Measurements from ENCODE around the gene SLC4A1. TPM values are rescaled to one million over a fixed set of nuclear protein-coding genes. Genes with fewer than 3 reads are reported as not detected.

Gene SLC4A1
- total RNA-seq, 1 experiment from 2014 or later: not detected

- H3K27ac ChIP-seq (ENCODE audit: low read length): no peak overlapping the region
- no peaks in the 10 kb centered on the region for H3K79me2 ChIP-seq (ENCODE audit: low read length)
- ChIA-PET POLR2A (ENCODE audit: unreplicated experiment) (no interaction called here), CTCF (no interaction called here)
- H3K9me3 ChIP-seq (ENCODE audit: low read length): no peaks in the 10 kb centered on the region
- H3K27me3 ChIP-seq (ENCODE audit: low read length): no peaks in the 10 kb centered on the region
- H3K4me2 ChIP-seq (ENCODE audit: low read length): no peak overlapping the region
- intact Hi-C loops (cut with micrococcal nuclease): no loop called here
- H3K9ac ChIP-seq (ENCODE audit: low read length): no peak overlapping the region
- no peaks in the 10 kb centered on the region for H3F3A ChIP-seq (ENCODE audit: low read length, unreplicated experiment)
- no peak overlapping the region for H3K4me3 ChIP-seq (ENCODE audit: low read length)
- no peaks in the 10 kb centered on the region for H4K20me1 ChIP-seq (ENCODE audit: low read length)
- H3K4me1 ChIP-seq (ENCODE audit: insufficient read depth, low read length): no peaks in the 10 kb centered on the region
- H3K36me3 ChIP-seq (ENCODE audit: low read depth, low read length): no peaks in the 10 kb centered on the region
- H2AFZ ChIP-seq (ENCODE audit: low read length): no peak overlapping the region
- no TSS peak for BruUV-seq (replicated peaks)
- DNase-seq: no peak
- ATAC-seq: no peak
- TF ChIP-seq EZH2phosphoT487 (IDR thresholded peaks at IDR 0.05; ENCODE audit: borderline replicate concordance, low read length) (no peak), EZH2 (IDR thresholded peaks at IDR 0.05; ENCODE audit: low read length, unreplicated experiment) (no peak), CTCF (conservative IDR thresholded peaks at IDR 0.05; ENCODE audit: low read depth, low read length) (no peak)
- no peaks in the 10 kb centered on the region for H3K9me2 ChIP-seq (replicated peaks; ENCODE audit: low read length)
Observed at GRCh38 chr17:44256671-44257070, 11.3 kb downstream of the SLC4A1 start.

- Histone ChIP-seq H3K4me2 (ENCODE audit: low read length) (no peak overlapping the region), H3K36me3 (ENCODE audit: low read depth, low read length) (no peaks in the 10 kb centered on the region), H3K9me3 (ENCODE audit: low read length) (no peaks in the 10 kb centered on the region), H4K20me1 (ENCODE audit: low read length) (no peaks in the 10 kb centered on the region), H3K4me1 (ENCODE audit: insufficient read depth, low read length) (no peaks in the 10 kb centered on the region), H2AFZ (ENCODE audit: low read length) (no peak overlapping the region), H3K27me3 (ENCODE audit: low read length) (no peaks in the 10 kb centered on the region), H3K79me2 (ENCODE audit: low read length) (no peaks in the 10 kb centered on the region), H3K4me3 (ENCODE audit: low read length) (no peak overlapping the region), H3K9ac (ENCODE audit: low read length) (no peak overlapping the region), H3F3A (ENCODE audit: low read length, unreplicated experiment) (no peaks in the 10 kb centered on the region), H3K27ac (ENCODE audit: low read length) (no peak overlapping the region), H3K9me2 (replicated peaks; ENCODE audit: low read length) (no peaks in the 10 kb centered on the region)
- DNase-seq: no peak
- no TSS peak for BruUV-seq (replicated peaks)
- CTCF ChIA-PET: no interaction called here
- intact Hi-C loops (cut with micrococcal nuclease): no loop called here
- TF ChIP-seq EZH2phosphoT487 (IDR thresholded peaks at IDR 0.05; ENCODE audit: borderline replicate concordance, low read length) (no peak), EZH2 (IDR thresholded peaks at IDR 0.05; ENCODE audit: low read length, unreplicated experiment) (no peak), CTCF (conservative IDR thresholded peaks at IDR 0.05; ENCODE audit: low read depth, low read length) (no peak)
- ATAC-seq: no peak
- POLR2A ChIA-PET (ENCODE audit: unreplicated experiment): no interaction called here
Observed at GRCh38 chr17:44255915-44256314, 12.0 kb downstream of the SLC4A1 start.

GRCh38 chr17:44254361-44255095 is 13.4 kb downstream of the SLC4A1 start:
- H3K4me3 ChIP-seq (ENCODE audit: low read length): no peak overlapping the region
- POLR2A ChIA-PET (ENCODE audit: unreplicated experiment): no interaction called here

More at GRCh38 chr17:44254361-44255095, 13.4 kb downstream of the SLC4A1 start:
- no peaks in the 10 kb centered on the region for H3K27me3 ChIP-seq (ENCODE audit: low read length)
- no TSS peak for BruUV-seq (replicated peaks)
- TF ChIP-seq EZH2 (IDR thresholded peaks at IDR 0.05; ENCODE audit: low read length, unreplicated experiment) (no peak), EZH2phosphoT487 (IDR thresholded peaks at IDR 0.05; ENCODE audit: borderline replicate concordance, low read length) (no peak), CTCF (conservative IDR thresholded peaks at IDR 0.05; ENCODE audit: low read depth, low read length) (no peak)
- H3K79me2 ChIP-seq (ENCODE audit: low read length): no peaks in the 10 kb centered on the region
- H3K9me2 ChIP-seq (replicated peaks; ENCODE audit: low read length): no peaks in the 10 kb centered on the region
- intact Hi-C loops (cut with micrococcal nuclease): no loop called here
- H3K4me2 ChIP-seq (ENCODE audit: low read length): no peak overlapping the region
- H3K36me3 ChIP-seq (ENCODE audit: low read depth, low read length): no peaks in the 10 kb centered on the region
- no peak overlapping the region for H2AFZ ChIP-seq (ENCODE audit: low read length)
- no peaks in the 10 kb centered on the region for H3F3A ChIP-seq (ENCODE audit: low read length, unreplicated experiment)
- no peak for ATAC-seq
- H3K27ac ChIP-seq (ENCODE audit: low read length): no peak overlapping the region
- DNase-seq: no peak
- H4K20me1 ChIP-seq (ENCODE audit: low read length): no peaks in the 10 kb centered on the region
- H3K9me3 ChIP-seq (ENCODE audit: low read length): no peaks in the 10 kb centered on the region
- CTCF ChIA-PET: interaction anchor here (0.7 kb wide), 1 partner anchor 109 kb away, joined by 8 read pairs; the partner anchor contains the start of gene FAM171A2
- H3K9ac ChIP-seq (ENCODE audit: low read length): no peak overlapping the region
- no peaks in the 10 kb centered on the region for H3K4me1 ChIP-seq (ENCODE audit: insufficient read depth, low read length)

Data from PC-3 (cell line).